ENCODE data around the gene SMTN. TPM values are rescaled to one million over a fixed set of nuclear protein-coding genes. Genes with fewer than 3 reads are reported as not detected.

Gene SMTN
- total and polyA plus RNA-seq, 9 of the 15 experiments (the other 6 are each of a cell fraction or from before 2014, with no cell fraction given): 2.5 to 41.1 (median 16.1) TPM

GRCh38 chr22:31086703-31087330, 5.7 kb downstream of the SMTN start (continued):
- TF ChIP-seq CLOCK (CRISPR knock-in tag; IDR thresholded peaks at IDR 0.05; ENCODE audit: borderline replicate concordance) (no peak), VEZF1 (CRISPR knock-in tag; IDR thresholded peaks at IDR 0.05) (peak; percentile 14; the same call in 1 of the 2 replicates), ZNF212 (CRISPR knock-in tag; IDR thresholded peaks at IDR 0.05) (no peak), MLLT1 (IDR thresholded peaks at IDR 0.05) (no peak), ZBTB34 (CRISPR knock-in tag; IDR thresholded peaks at IDR 0.05) (no peak), MBD2 (IDR thresholded peaks at IDR 0.05; ENCODE audit: borderline replicate concordance, low read depth) (no peak), RREB1 (CRISPR knock-in tag; IDR thresholded peaks at IDR 0.05) (no peak), ZNF197 (CRISPR knock-in tag; IDR thresholded peaks at IDR 0.05; ENCODE audit: low read depth) (no peak), ADNP (tag; IDR thresholded peaks at IDR 0.05) (no peak), PTBP1 (IDR thresholded peaks at IDR 0.05; ENCODE audit: low read depth, low read length) (no peak), SRF (CRISPR knock-in tag; IDR thresholded peaks at IDR 0.05) (no peak), KLF1 (tag; IDR thresholded peaks at IDR 0.05) (no peak), SIN3A (IDR thresholded peaks at IDR 0.05; ENCODE audit: borderline replicate concordance in 2 of 2, control insufficient read depth in 1 of 2, low read depth in 2 of 2, low read length in 2 of 2) (no peak), CXXC5 (CRISPR knock-in tag; IDR thresholded peaks at IDR 0.05) (no peak)

All from K562 (cell line).